CD4-positive, alpha-beta T cell (primary cell): ENCODE results near the gene RASL10A. TPM values are rescaled to one million over a fixed set of nuclear protein-coding genes. Genes with fewer than 3 reads are reported as not detected.
"Not testable (repeated sequence)": the region's sequence is repeated elsewhere in the genome, so short reads cannot be mapped to it uniquely, and the experiment has no call there.

Source experiments
- ATAC-seq: fragments of 200-7000 bp; cut with Tn5 transposase; one replicate; pipeline ENCODE4 v1.10.0; 2022; ENCODE audit warnings: mild to moderate bottlenecking; ENCODE audit not compliant: poor library complexity
- CTCF ChIA-PET: fragments of 350-600 bp; sonication (Branson Sonifier 250); formaldehyde crosslinking; loops from one replicate; lab custom pipeline; 2021; ENCODE audit warnings: antibody characterized with exemption, inconsistent platforms; lab: Charles Lee
- POLR2A ChIA-PET: fragments of 350-600 bp; sonication (Branson Sonifier 250); formaldehyde crosslinking; loops from one replicate; lab custom pipeline; 2021; ENCODE audit warnings: antibody characterized with exemption, inconsistent platforms; lab: Charles Lee
- DNase-seq, 14 experiments: peaks; one replicate each; pipeline ENCODE4 v3.0.0-alpha.2; 2013 to 2020; ENCODE audit warnings: mixed read lengths in 2 of 14
- H3K27ac ChIP-seq, 2 donors: one replicate each; pipeline versions ENCODE4 v1.5.1 to v1.7.0; 2013; ENCODE audit warnings: low read length in 2 of 2, low read depth in 1 of 2, mild to moderate bottlenecking in 1 of 2
- H3K27me3 ChIP-seq, 2 experiments: 1 replicate in 1 of 2; 2 replicates in 1 of 2; pipeline versions ENCODE4 v1.6.1 to v1.7.0; 2013; ENCODE audit warnings: low read length in 2 of 2, control low read depth in 1 of 2, mild to moderate bottlenecking in 1 of 2, moderate library complexity in 1 of 2; ENCODE audit not compliant: insufficient read depth in 2 of 2, control insufficient read depth in 1 of 2
- H3K36me3 ChIP-seq: one replicate; pipeline ENCODE4 v1.6.1; 2013; ENCODE audit warnings: low read length, control low read depth; ENCODE audit not compliant: insufficient read depth
- H3K4me1 ChIP-seq: one replicate; pipeline ENCODE4 v1.6.1; 2013; ENCODE audit warnings: low read length, control low read depth; ENCODE audit not compliant: insufficient read depth
- H3K4me3 ChIP-seq: one replicate; pipeline ENCODE4 v1.5.1; 2013; ENCODE audit warnings: mild to moderate bottlenecking, low read length, moderate library complexity
- H3K9me3 ChIP-seq, 2 experiments: 1 replicate in 1 of 2; 2 replicates in 1 of 2; pipeline versions ENCODE4 v1.6.1 to v1.7.0; 2013; ENCODE audit warnings: low read length in 2 of 2, mild to moderate bottlenecking in 2 of 2, control low read depth in 1 of 2, moderate library complexity in 1 of 2; ENCODE audit not compliant: control insufficient read depth in 1 of 2, insufficient read depth in 1 of 2
- H3K27ac Mint-ChIP-seq: one replicate; pipeline ENCODE4 v1.8.0; 2020; ENCODE audit warnings: mixed read lengths
- H3K27me3 Mint-ChIP-seq: one replicate; pipeline ENCODE4 v1.8.0; 2021; ENCODE audit warnings: mixed read lengths
- H3K36me3 Mint-ChIP-seq: one replicate; pipeline ENCODE4 v1.8.0; 2021; ENCODE audit warnings: low read depth, mixed read lengths
- H3K4me1 Mint-ChIP-seq: one replicate; pipeline ENCODE4 v1.8.0; 2021; ENCODE audit warnings: low read depth, mixed read lengths
- H3K4me3 Mint-ChIP-seq: one replicate; pipeline ENCODE4 v1.8.0; 2020; ENCODE audit warnings: mild to moderate bottlenecking, mixed read lengths
- H3K9me3 Mint-ChIP-seq: one replicate; pipeline ENCODE4 v1.8.0; 2020; ENCODE audit warnings: mixed read lengths
- intact Hi-C, 2 experiments: fragments of 100-400 bp; cut with DNase I in 1 of 2; cut with micrococcal nuclease in 1 of 2; formaldehyde crosslinking; loops; one replicate each; pipeline versions ENCODE4 v1.15.1 to v1.9.0; 2023 to 2025; cut with DNase I, micrococcal nuclease
- polyA plus RNA-seq, 2 donors: library from polyadenylated mRNA; unstranded; fragments of 120-200 nt; gene quantifications; one replicate each; pipeline ENCODE4 v1.2.1, GENCODE V29; 2013
- total RNA-seq, 174 experiments: library from RNA in 2 of 174; stranded (reverse) in 2 of 174; gene quantifications; one replicate each; pipeline ENCODE4 v1.2.3 and lab custom pipeline; 2021 to 2026
- TF ChIP-seq, protein P1 (sequence below): fragments of 200-600 bp; IDR thresholded peaks from one replicate; pipeline ENCODE4 v1.8.0; 2022; ENCODE audit warnings: antibody characterized with exemption, mild to moderate bottlenecking

Gene RASL10A, protein sequence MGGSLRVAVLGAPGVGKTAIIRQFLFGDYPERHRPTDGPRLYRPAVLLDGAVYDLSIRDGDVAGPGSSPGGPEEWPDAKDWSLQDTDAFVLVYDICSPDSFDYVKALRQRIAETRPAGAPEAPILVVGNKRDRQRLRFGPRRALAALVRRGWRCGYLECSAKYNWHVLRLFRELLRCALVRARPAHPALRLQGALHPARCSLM
- total RNA-seq (under 1 TPM; 0.30 to 0.36 TPM), total RNA-seq (lab: John Stamatoyannopoulos, UW) (0 to 1.2 (median 0.24) reads per million in 172 experiments)
- polyA plus RNA-seq (2013, experiment 1 of 2): 0.32 TPM
- 0.18 TPM for polyA plus RNA-seq (2013, experiment 2 of 2)

GRCh38 chr22:29315286-29316140, at the start of gene RASL10A:
RASL10A (minus strand) TSS chr22:29315697; CDS start chr22:29315246, 451 bp downstream.
- TF ChIP-seq, protein P1, sequence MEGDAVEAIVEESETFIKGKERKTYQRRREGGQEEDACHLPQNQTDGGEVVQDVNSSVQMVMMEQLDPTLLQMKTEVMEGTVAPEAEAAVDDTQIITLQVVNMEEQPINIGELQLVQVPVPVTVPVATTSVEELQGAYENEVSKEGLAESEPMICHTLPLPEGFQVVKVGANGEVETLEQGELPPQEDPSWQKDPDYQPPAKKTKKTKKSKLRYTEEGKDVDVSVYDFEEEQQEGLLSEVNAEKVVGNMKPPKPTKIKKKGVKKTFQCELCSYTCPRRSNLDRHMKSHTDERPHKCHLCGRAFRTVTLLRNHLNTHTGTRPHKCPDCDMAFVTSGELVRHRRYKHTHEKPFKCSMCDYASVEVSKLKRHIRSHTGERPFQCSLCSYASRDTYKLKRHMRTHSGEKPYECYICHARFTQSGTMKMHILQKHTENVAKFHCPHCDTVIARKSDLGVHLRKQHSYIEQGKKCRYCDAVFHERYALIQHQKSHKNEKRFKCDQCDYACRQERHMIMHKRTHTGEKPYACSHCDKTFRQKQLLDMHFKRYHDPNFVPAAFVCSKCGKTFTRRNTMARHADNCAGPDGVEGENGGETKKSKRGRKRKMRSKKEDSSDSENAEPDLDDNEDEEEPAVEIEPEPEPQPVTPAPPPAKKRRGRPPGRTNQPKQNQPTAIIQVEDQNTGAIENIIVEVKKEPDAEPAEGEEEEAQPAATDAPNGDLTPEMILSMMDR: no peak
- Histone ChIP-seq H3K27ac (no peak within 1 kb of the TSS), H3K9me3 (peaks cover 0 to 9% of the 10 kb centered on the region in 2 experiments), H3K4me3 (no peak within 1 kb of the TSS), H3K27me3 (peaks cover 37 to 52% of the 10 kb centered on the region in 2 experiments), H3K36me3 (no peaks in the 10 kb centered on the region), H3K4me1 (peaks cover 30% of the 10 kb centered on the region)
- Mint-ChIP-seq H3K27ac (no peak within 1 kb of the TSS), H3K4me3 (peak within 1 kb of the TSS; percentile 72), H3K4me1 (peaks cover 19% of the 10 kb centered on the region), H3K9me3 (no peaks in the 10 kb centered on the region), H3K36me3 (no peaks in the 10 kb centered on the region), H3K27me3 (peaks cover 48% of the 10 kb centered on the region)
- no peak for DNase-seq
- intact Hi-C loops: no loop called here
- peak; percentile 7 for ATAC-seq
- CTCF ChIA-PET: no interaction called here
- POLR2A ChIA-PET: no interaction called here

DNA sequence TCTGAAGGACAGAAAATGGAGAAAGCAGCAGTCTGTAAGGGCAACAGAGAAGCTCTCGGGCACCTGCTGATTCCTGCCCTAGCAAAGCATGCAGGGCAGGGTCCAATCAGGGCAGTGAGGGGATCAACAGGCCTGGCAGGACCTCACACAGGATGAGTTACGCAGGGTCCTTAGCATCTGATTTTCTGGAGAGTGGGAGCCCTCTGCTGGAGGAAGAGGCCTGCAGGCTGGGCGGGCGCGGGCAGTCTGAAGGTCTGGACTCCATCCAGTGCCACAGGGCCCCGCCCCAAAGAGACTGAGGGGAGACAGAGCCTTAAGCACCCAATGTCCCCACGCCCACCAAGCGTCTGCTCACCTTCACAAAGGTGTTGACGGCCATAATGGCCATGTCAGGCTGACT, 44.0 kb upstream of the RASL10A start:
- Histone ChIP-seq H3K27ac (no peak overlapping the region), H3K9me3 (no peaks in the 10 kb centered on the region), H3K36me3 (peaks cover 47% of the 10 kb centered on the region), H3K27me3 (no peaks in the 10 kb centered on the region), H3K4me1 (peaks cover 4% of the 10 kb centered on the region), H3K4me3 (no peak overlapping the region)
- intact Hi-C loops: no loop called here
- H3K36me3 Mint-ChIP-seq: peaks cover 71% of the 10 kb centered on the region
- H3K27me3 Mint-ChIP-seq: no peaks in the 10 kb centered on the region
- H3K4me3 Mint-ChIP-seq: no peak overlapping the region
- POLR2A ChIA-PET: no interaction called here
- no peaks in the 10 kb centered on the region for H3K4me1 Mint-ChIP-seq
- CTCF ChIA-PET: no interaction called here
- ATAC-seq (no peak), DNase-seq (no peak)
- TF ChIP-seq, protein P1: no peak
- H3K9me3 Mint-ChIP-seq: no peaks in the 10 kb centered on the region
- no peak overlapping the region for H3K27ac Mint-ChIP-seq

DNA sequence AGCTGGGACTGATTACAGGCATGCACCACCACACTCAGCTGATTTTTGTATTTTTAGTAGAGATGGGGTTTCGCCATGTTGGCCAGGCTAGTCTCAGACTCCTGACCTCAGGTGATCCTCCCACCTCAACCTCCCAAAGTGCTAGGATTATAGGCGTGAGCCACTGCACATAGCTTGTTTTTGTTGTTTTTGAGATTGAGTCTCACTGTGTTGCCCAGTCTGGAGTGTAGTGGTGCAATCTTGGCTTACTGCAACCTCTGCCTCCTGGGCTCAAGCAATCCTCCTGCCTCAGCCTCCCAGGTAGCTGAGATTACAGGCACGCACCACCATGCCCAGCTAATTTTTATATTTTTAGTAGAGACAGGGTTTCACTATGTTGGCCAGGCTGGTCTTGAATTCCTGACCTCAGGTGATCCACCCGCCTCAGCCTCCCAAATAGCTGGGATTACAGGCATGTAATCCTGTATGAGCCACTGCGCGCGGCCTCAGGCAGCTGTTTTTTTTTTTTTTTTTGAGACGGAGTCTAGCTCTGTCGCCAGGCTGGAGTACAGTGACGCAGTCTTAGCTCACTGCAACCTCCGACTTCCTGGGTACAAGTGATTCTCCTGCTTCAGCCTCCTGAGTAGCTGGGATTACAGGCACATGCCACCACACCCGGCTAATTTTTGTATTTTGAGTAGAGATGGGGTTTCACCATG, 41.8 kb upstream of the RASL10A start:
- POLR2A ChIA-PET, H3K27ac Mint-ChIP-seq: not testable (repeated sequence)

More for the DNA sequence above, 41.8 kb upstream of the RASL10A start:
- H3K27me3 ChIP-seq, CTCF ChIA-PET, H3K4me3 Mint-ChIP-seq, ATAC-seq, H3K4me1 ChIP-seq, DNase-seq, H3K27me3 Mint-ChIP-seq, H3K9me3 ChIP-seq, H3K27ac ChIP-seq, intact Hi-C loops, H3K4me3 ChIP-seq, H3K9me3 Mint-ChIP-seq, H3K4me1 Mint-ChIP-seq: not testable (repeated sequence)
- H3K36me3 Mint-ChIP-seq: peaks cover 88% of the 10 kb centered on the region
- H3K36me3 ChIP-seq: peaks cover 69% of the 10 kb centered on the region
